Panc1 (cell line): ENCODE measurements around the gene BRD9. TPM values are rescaled to one million over a fixed set of nuclear protein-coding genes. Genes with fewer than 3 reads are reported as not detected.

Experiments used
- ATAC-seq: fragments of 200-7000 bp; cut with Tn5 transposase; 2 replicates; pipeline ENCODE4 v1.9.1; 2020; ENCODE audit warnings: mild to moderate bottlenecking, moderate library complexity
- BruUV-seq: library from RNA; stranded (reverse); fragments of 400-500 nt; replicated peaks from 2 replicates; lab custom pipeline; 2021; lab: Mats Ljungman, UMichigan
- CTCF ChIA-PET: fragments of 300-600 bp; sonication (Branson Sonifier 250); formaldehyde crosslinking; loops from one replicate; lab custom pipeline; 2022; ENCODE audit warnings: antibody characterized with exemption; lab: Charles Lee
- POLR2A ChIA-PET: fragments of 300-600 bp; sonication (Branson Sonifier 250); formaldehyde crosslinking; loops from one replicate; lab custom pipeline; 2022; ENCODE audit warnings: antibody characterized with exemption; lab: Charles Lee
- DNase-seq: peaks from one replicate; pipeline ENCODE4 v3.0.0-alpha.2; 2010; ENCODE audit warnings: low read depth, low spot score
- H3K27ac ChIP-seq: 2 replicates; pipeline ENCODE4 v1.5.1; 2011; ENCODE audit warnings: mild to moderate bottlenecking, low read length, inconsistent platforms
- H3K27me3 ChIP-seq: fragments of 200-500 bp; sonication (Bioruptor generic); 2 replicates; pipeline ENCODE4 v1.6.0; 2014; ENCODE audit warnings: low read length, inconsistent platforms; ENCODE audit not compliant: control insufficient read depth, insufficient read depth
- H3K36me3 ChIP-seq: fragments of 200-500 bp; sonication (Bioruptor generic); 2 replicates; pipeline ENCODE4 v1.5.1; 2014; ENCODE audit warnings: inconsistent platforms, mild to moderate bottlenecking, low read length, moderate library complexity; ENCODE audit not compliant: control insufficient read depth, insufficient read depth
- H3K4me1 ChIP-seq: 2 replicates; pipeline ENCODE4 v1.5.1; 2011; ENCODE audit warnings: inconsistent platforms, mild to moderate bottlenecking, low read length, moderate library complexity; ENCODE audit not compliant: control insufficient read depth, insufficient read depth
- H3K4me3 ChIP-seq, 2 experiments: 2 replicates each; pipeline ENCODE4 v1.5.1; 2011 to 2012; ENCODE audit warnings: low read depth in 2 of 2, low read length in 2 of 2, mild to moderate bottlenecking in 2 of 2, inconsistent platforms in 1 of 2, moderate library complexity in 1 of 2
- H3K9me3 ChIP-seq: fragments of 200-500 bp; sonication (Bioruptor generic); 2 replicates; pipeline ENCODE4 v1.5.1; 2014; ENCODE audit warnings: low read depth, mild to moderate bottlenecking, inconsistent platforms, low read length, moderate library complexity; ENCODE audit not compliant: control insufficient read depth, insufficient read depth
- CTCF ChIP-seq: fragments of 450-650 bp; IDR thresholded peaks from 2 replicates; pipeline ENCODE4 v1.5.1; 2017; ENCODE audit warnings: mild to moderate bottlenecking
- POLR2AphosphoS5 ChIP-seq: IDR thresholded peaks from 2 replicates; pipeline ENCODE4 v1.6.1; 2012; ENCODE audit warnings: mild to moderate bottlenecking, low read depth, low read length, moderate library complexity
- REST ChIP-seq, 2 experiments: IDR thresholded peaks; 2 replicates each; pipeline ENCODE4 v1.6.1; 2011 to 2012; ENCODE audit warnings: low read depth in 2 of 2, control low read depth in 1 of 2, low read length in 1 of 2, mild to moderate bottlenecking in 1 of 2, moderate library complexity in 1 of 2; ENCODE audit not compliant: insufficient read depth in 1 of 2
- SIN3A ChIP-seq: IDR thresholded peaks from 2 replicates; pipeline ENCODE4 v1.6.1; 2012; ENCODE audit warnings: low read depth, mild to moderate bottlenecking, low read length, moderate library complexity, borderline replicate concordance; ENCODE audit not compliant: insufficient read depth
- TCF7L2 ChIP-seq: IDR thresholded peaks from 2 replicates; pipeline ENCODE4 v1.6.1; 2011; ENCODE audit warnings: mild to moderate bottlenecking, low read depth, low read length, inconsistent platforms
- in situ Hi-C: cut with HindIII; loops from 2 replicates; pipeline ENCODE4 v1.10.0; 2016; ENCODE audit warnings: low sequenced_read_pairs, low pct_unique_long_range_greater_than_20kb
- intact Hi-C: fragments of 100-400 bp; cut with micrococcal nuclease; formaldehyde crosslinking; loops from one replicate; pipeline ENCODE4 v1.10.0; 2022; ENCODE audit not compliant: unreplicated experiment
- total RNA-seq: library from RNA; stranded (reverse); gene quantifications from one replicate; pipeline ENCODE4 v1.2.1, GENCODE V29; 2021; ENCODE audit not compliant: unreplicated experiment

Gene BRD9
- total RNA-seq, 1 experiment from 2014 or later, result 64.3 TPM

GRCh38 chr5:889075-889710 lies 3.4 kb downstream of the BRD9 start:
- no peak for DNase-seq
- TF ChIP-seq TCF7L2 (no peak), SIN3A (no peak), CTCF (no peak), POLR2AphosphoS5 (no peak), REST (IDR thresholded peaks at IDR 0.05; ENCODE audit: insufficient read depth in 1 of 2, low read depth in 2 of 2, low read length in 1 of 2) (no peak)
- Histone ChIP-seq H3K4me1 (peaks cover 20% of the 10 kb centered on the region; the same call in 1 of the 2 replicates), H3K27me3 (no peaks in the 10 kb centered on the region), H3K4me3 (no peak overlapping the region), H3K36me3 (peaks cover 29% of the 10 kb centered on the region), H3K9me3 (no peaks in the 10 kb centered on the region), H3K27ac (no peak overlapping the region)
- BruUV-seq, result no TSS peak
- in situ Hi-C loops, result no loop called here
- CTCF ChIA-PET, result no interaction called here
- ATAC-seq, result no peak
- POLR2A ChIA-PET, result interaction anchor here (1.1 kb wide), 1 partner anchor 217 kb away, joined by 7 read pairs; no protein-coding TSS in a partner anchor
- intact Hi-C loops, result no loop called here

- TF ChIP-seq REST (IDR thresholded peaks at IDR 0.05; ENCODE audit: insufficient read depth in 1 of 2, low read depth in 2 of 2, low read length in 1 of 2), result no peak
- TF ChIP-seq SIN3A, result no peak
- TF ChIP-seq CTCF, result no peak
- TF ChIP-seq POLR2AphosphoS5, result no peak
- TF ChIP-seq TCF7L2, result no peak
- Histone ChIP-seq H3K27me3 (no peaks in the 10 kb centered on the region), H3K4me1 (peaks cover 15% of the 10 kb centered on the region; the same call in 1 of the 2 replicates), H3K4me3 (no peak overlapping the region), H3K9me3 (no peaks in the 10 kb centered on the region), H3K36me3 (peaks cover 32% of the 10 kb centered on the region), H3K27ac (no peak overlapping the region)
- POLR2A ChIA-PET, result interaction anchor here (1.1 kb wide), 1 partner anchor 216 kb away, joined by 7 read pairs; no protein-coding TSS in a partner anchor
- ATAC-seq (no peak), DNase-seq (no peak)
- intact Hi-C loops, result no loop called here
- in situ Hi-C loops, result no loop called here
- CTCF ChIA-PET, result no interaction called here
- BruUV-seq, result no TSS peak
These were observed 4.0 kb downstream of the BRD9 start for GRCh38 chr5:888638-889035.
